Coronary artery (tissue), 2 donors: ENCODE data around the gene FANCG.

Experiments
- DNase-seq: peaks from one replicate; pipeline ENCODE4 v3.0.0-alpha.2; 2017; ENCODE audit warnings: low spot score
- H3K27ac ChIP-seq, 2 donors: fragments of 200-600 bp; sonication (generic); one replicate each; pipeline ENCODE4 v1.5.1; 2016 to 2019
- H3K4me3 ChIP-seq: fragments of 200-600 bp; sonication (generic); 2 replicates; pipeline ENCODE4 v1.5.1; 2016; ENCODE audit warnings: mild to moderate bottlenecking, moderate library complexity
- CTCF ChIP-seq: fragments of 200-600 bp; sonication (generic); IDR thresholded peaks from one replicate; pipeline ENCODE4 v1.5.1; 2019; ENCODE audit warnings: antibody characterized with exemption

FANCG gene

GRCh38 chr9:35033101-35033500 is 46.6 kb downstream of the FANCG start:
- Histone ChIP-seq H3K27ac (no peak overlapping the region), H3K4me3 (no peak overlapping the region)
- TF ChIP-seq CTCF: no peak
- DNase-seq: no peak

- no peak for DNase-seq
- H3K4me3 ChIP-seq: no peak overlapping the region
- H3K27ac ChIP-seq: no peak overlapping the region
- no peak for TF ChIP-seq CTCF
These were observed 49.9 kb downstream of the FANCG start for GRCh38 chr9:35029852-35030251.

- no peak for TF ChIP-seq CTCF
- DNase-seq: no peak
- H3K4me3 ChIP-seq: no peak overlapping the region
These were observed 50.5 kb downstream of the FANCG start for GRCh38 chr9:35029241-35029640.

GRCh38 chr9:35028341-35028740 is 51.4 kb downstream of the FANCG start:
- DNase-seq: no peak
- Histone ChIP-seq H3K4me3 (no peak overlapping the region), H3K27ac (no peak overlapping the region)
- no peak for TF ChIP-seq CTCF

More at GRCh38 chr9:35029241-35029640, 50.5 kb downstream of the FANCG start:
- H3K27ac ChIP-seq: no peak overlapping the region

- no peak for TF ChIP-seq CTCF
- H3K4me3 ChIP-seq: no peak overlapping the region
- no peak for DNase-seq
- no peak overlapping the region for H3K27ac ChIP-seq
These were observed 51.9 kb downstream of the FANCG start for GRCh38 chr9:35027860-35028259.

GRCh38 chr9:35027374-35027773 is 52.4 kb downstream of the FANCG start:
- DNase-seq: no peak
- TF ChIP-seq CTCF: no peak
- no peak overlapping the region for H3K27ac ChIP-seq
- no peak overlapping the region for H3K4me3 ChIP-seq

GRCh38 chr9:35026671-35027070 is 53.1 kb downstream of the FANCG start:
- no peak overlapping the region for H3K27ac ChIP-seq
- H3K4me3 ChIP-seq: no peak overlapping the region
- TF ChIP-seq CTCF: no peak
- no peak for DNase-seq
